Smooth muscle cell of the brain vasculature (primary cell): ENCODE data around the gene GALNT5.
A peak's percentile ranks its signal among the peaks of the same experiment; 100 is the strongest.
"Not testable (repeated sequence)": the region's sequence is repeated elsewhere in the genome, so short reads cannot be mapped to it uniquely, and the experiment has no call there.

Experiments used
- DNase-seq: peaks from one replicate; pipeline ENCODE4 v3.0.0-alpha.2; 2012; ENCODE audit warnings: low read depth, low spot score

Gene GALNT5, protein sequence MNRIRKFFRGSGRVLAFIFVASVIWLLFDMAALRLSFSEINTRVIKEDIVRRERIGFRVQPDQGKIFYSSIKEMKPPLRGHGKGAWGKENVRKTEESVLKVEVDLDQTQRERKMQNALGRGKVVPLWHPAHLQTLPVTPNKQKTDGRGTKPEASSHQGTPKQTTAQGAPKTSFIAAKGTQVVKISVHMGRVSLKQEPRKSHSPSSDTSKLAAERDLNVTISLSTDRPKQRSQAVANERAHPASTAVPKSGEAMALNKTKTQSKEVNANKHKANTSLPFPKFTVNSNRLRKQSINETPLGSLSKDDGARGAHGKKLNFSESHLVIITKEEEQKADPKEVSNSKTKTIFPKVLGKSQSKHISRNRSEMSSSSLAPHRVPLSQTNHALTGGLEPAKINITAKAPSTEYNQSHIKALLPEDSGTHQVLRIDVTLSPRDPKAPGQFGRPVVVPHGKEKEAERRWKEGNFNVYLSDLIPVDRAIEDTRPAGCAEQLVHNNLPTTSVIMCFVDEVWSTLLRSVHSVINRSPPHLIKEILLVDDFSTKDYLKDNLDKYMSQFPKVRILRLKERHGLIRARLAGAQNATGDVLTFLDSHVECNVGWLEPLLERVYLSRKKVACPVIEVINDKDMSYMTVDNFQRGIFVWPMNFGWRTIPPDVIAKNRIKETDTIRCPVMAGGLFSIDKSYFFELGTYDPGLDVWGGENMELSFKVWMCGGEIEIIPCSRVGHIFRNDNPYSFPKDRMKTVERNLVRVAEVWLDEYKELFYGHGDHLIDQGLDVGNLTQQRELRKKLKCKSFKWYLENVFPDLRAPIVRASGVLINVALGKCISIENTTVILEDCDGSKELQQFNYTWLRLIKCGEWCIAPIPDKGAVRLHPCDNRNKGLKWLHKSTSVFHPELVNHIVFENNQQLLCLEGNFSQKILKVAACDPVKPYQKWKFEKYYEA

DNA sequence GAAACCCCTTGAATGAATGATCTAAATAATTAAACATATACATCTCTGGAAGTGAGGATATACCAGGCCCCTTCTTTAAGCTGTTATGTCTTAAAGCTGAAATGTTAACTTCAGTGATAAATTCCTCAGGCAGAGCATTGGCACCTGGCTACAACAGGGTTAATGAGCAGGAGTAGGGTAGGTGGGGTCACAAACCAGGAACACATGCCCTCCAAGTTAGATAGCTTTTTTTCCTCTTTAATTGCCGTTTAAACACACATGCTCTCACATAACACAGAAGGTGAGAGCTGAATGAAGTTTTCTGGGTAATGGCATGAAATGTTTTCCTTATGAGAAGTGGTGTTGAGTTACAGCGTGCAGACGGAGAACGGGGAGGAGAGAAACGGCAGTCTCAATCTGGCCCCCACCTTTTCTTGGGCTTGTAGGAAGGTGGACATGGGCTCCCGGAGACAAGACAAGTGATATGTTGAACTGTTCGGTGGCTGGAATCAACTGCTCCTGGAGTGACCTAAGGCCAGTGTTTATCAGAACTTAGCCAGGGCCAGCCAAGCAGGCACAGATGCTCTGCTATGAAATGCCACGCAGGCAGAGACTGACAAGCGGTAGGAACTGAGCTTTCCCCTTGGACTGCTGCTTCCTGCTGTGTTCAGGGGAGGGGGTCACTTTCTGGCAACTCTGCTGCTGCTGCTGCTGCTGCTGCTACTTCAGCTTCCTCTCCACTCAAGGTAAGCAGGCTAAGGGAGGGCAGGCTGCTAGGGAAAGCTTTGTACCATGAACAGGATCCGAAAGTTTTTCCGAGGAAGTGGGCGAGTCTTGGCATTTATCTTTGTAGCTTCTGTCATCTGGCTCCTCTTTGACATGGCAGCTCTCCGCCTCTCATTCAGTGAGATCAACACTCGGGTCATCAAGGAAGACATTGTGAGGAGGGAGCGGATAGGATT is at the start of gene GALNT5:
TSS of gene GALNT5 (plus strand) at position 394 of the 941 bp plus-strand sequence. CDS start at position 772, 378 bp downstream.
- DNase-seq, result peak; percentile 17

DNA sequence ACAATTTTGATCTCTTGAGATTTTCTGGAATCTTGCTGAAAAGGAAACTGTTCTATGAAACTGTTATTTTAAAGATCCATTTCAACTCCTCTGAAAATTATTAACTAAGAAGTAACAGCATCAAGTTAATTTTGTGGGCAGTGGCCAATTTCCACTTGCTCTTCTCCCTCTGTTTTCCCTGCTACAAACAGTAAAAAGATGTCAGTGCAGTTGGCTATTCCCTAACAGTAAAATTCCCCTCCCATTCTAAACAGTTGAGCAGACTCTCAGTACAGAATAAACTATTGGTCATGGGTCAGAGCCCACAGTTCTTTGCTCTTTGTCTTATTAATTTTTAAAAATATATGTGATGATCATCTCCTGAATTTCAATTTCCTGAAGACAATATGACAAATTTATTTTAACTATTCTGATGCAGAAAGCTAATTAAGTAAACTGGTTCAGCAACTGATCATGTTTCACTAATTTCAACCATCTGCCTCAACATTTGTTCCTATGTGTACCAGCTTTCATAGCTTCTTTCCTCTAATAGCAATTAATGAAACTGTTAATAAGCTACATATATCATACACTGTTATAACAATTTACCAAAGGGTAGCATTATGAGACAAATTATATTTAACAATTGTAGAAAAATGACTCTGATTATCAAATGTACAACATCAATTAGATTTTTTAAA is 41.1 kb upstream of the GALNT5 start:
- no peak for DNase-seq

DNA sequence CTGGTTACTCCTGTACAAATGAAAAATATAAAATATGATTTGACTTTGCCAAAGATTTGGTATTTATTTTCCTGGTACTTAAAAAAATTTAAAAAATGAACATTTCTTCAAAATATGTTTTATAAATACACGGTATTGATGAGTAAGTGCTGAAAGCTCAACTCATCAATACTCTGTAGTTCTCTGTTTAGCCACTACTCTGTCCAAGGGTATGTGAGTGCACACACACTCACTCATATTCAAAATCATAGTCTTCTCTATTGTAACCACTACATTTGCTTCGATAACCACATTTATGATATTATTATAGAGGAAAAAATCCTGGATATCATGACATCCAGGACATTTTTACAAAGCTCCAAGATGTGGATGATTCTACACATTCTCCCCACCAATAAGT is 40.1 kb upstream of the GALNT5 start:
- no peak for DNase-seq

DNA sequence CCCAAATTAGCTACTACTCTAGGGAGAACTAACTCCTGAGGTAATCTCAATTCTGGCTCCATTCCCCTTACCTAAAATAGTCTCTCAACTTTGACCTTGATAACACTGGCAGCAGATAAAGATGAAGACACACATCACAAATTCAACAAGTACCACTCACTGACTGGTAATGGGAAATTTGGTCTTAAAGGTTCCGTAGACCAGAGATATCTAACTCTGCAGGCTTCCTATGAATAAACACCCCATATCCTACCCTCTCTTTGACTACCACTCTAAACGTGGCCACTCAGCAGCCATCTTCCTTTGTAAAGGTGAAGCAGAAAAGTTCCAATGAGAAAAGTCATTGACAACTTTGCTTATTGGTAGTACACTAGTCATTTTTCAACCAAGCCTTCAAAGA is 38.6 kb upstream of the GALNT5 start:
- DNase-seq, result no peak

DNA sequence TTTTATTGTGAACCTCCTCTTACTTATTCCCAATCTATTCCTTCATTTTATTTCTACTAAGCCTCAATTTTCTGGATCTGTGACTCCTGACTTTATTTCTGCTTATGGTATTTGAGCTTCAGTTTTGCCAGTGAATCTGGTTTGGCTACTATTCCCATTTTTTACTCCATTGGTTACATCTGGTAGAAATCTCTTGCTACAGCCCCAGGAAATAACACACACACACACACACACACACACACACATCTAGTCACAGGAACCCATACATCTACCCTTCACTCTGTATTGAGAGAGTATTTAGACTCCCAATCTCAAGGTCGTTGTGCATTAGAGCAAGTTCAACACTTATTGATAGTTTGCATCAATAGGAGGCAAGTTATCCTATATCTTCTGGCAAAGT is 37.0 kb upstream of the GALNT5 start:
- no peak for DNase-seq

DNA sequence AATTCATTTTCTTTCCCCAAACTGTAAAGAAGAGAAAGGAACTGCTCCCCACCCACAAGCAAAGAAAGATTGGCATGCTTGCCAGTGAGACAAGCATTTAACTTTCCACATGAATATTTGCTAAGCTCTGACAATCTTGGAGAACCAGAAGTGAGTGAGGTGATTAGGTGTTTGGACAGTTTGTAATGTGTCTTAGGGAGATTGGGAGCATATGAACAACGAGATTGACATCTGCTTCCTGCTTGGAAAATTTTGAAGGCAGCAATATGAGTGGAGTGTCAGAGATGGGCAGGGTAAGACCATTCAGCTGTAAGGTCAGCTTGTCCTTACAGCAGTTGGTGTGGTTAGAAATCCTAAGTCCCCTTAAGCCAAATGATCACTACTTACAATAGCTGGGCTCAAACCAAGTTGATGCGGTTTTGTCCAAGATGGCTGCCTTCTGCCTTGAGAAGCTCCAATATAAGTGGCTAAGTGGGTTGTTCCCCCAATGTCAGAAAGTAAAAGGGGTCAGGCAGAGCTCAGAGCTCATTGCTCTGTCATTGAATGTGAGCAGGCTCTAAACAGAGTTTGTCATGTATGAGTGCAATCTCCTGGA is 36.0 kb upstream of the GALNT5 start:
- no peak for DNase-seq

DNA sequence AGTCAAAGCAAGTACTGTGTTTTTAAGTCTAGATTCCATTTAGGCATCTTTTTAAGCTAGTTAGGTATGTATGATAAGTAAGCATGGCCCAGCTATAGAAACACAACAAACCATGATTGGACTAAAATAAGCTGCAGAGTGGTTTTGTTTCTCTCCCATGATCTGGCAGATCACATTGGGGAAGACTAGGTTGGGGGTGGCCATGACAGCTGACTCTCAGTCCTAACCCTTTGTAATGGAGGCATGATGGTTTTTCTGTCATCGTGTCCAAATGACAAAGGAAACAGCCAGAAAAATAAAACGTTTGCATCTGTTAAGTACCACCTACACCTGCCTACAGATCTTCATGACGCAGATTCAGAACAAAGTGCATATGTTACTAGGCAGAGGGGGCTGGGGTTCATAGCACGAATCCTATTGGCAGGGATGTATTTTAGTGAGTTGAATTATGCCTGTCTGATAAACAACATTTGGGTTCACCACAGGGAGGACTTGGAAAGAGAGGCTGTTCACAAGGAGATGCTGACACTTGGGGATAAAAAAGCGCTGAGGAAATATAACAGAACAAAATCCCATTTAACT is 33.8 kb upstream of the GALNT5 start:
- no peak for DNase-seq

DNA sequence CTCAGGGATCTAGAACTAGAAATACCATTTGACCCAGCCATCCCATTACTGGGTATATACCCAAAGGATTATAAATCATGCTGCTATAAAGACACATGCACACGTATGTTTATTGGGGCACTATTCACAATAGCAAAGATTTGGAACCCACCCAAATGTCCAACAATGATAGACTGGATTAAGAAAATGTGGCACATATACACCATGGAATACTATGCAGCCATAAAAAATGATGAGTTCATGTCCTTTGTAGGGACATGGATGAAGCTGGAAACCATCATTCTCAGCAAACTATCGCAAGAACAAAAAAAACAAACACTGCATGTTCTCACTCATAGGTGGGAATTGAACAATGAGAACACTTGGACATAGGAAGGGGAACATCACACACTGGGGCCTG is 33.1 kb upstream of the GALNT5 start:
- DNase-seq, result not testable (repeated sequence)

DNA sequence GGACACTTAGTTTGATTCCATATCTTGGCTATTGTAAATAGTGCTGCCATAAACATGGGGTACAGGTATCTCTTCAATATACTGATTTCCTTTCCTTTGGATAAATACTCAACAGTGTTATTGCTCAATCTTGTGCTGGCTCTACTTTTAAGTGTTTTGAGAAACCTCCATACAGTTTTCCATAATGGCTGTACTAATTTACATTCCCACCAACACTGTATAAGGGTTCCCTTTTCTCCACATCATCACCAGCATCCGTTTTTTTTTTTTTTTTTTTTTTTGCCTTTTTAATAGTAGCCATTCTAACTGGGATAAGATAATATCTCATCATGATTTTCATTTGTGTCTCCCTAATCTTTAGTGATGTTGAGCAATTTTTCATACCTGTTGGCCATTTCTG is 29.9 kb upstream of the GALNT5 start:
- DNase-seq, result no peak

DNA sequence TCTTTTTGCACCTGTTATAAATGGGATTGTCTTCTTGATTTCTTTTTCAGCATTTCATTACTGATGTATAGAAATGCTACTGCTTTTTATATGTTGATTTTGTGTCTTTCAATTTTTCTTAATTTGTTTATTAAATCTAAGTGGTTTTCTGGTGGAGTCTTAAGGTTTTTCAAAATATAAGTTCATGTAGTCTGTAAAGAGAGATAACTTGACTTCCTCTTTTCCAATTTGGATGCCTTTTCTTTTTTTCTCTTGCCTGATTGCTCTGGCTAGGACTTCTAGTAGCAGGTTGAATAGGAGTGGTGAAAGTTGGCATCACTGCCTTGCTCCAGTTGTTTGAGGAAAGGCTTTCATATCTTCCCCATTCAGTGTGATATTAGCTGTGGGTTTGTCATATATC is 28.6 kb upstream of the GALNT5 start:
- DNase-seq, result no peak

DNA sequence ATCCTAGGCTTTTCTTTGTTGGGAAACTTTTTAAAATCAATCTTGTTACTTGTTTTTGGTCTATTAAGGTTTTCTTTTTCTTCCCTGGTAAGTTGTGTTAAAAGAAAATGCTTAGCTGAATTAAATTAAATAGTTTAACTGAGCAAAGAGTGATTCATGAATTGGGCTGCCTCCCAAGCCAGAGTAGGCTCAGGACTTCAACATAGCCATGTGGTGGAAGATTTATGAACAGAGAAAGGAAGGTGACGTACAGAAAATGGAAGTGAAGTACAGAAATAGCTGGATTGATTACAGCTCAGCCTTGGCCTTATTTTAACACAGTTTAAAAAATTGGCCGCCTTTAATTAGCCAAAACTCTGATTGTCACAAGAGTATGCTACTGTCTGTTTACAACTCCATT is 27.9 kb upstream of the GALNT5 start:
- no peak for DNase-seq

DNA sequence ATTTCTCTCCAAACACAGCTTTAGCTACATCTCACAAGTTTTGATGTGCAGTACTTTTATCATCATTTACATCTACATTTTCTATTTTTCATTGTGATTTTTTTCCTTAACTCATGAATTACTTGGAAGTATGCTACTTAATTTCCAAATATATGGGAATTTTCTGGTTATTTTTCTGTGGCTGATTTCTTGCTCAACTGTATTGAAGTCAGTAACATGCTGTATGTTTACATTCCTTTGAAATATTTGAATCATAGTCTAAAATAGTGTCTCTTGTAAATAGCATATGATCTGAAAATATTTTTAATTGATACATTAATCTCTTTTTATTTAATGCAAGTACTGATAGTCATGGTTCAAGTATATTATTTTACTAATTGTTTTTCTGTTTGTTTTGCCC is 26.0 kb upstream of the GALNT5 start:
- DNase-seq, result no peak

DNA sequence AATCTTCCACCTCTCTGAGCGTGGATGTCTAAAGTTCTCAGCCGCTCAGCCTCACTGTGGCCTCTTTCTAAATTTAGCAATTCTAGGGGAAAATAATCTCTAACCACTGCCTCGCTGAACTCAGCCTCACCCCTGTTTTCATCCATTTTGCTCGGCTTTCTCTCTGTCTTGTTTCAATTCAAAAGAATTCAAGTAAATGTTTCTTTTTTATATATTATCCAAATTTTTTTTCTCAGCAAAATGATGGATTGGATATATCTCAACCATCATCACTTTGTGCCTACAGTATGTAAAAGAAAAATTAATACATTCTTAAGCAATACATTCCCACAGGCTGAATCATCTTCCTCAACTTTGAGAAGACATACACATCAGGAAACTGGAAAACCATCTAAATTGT is 24.0 kb upstream of the GALNT5 start:
- DNase-seq, result no peak

DNA sequence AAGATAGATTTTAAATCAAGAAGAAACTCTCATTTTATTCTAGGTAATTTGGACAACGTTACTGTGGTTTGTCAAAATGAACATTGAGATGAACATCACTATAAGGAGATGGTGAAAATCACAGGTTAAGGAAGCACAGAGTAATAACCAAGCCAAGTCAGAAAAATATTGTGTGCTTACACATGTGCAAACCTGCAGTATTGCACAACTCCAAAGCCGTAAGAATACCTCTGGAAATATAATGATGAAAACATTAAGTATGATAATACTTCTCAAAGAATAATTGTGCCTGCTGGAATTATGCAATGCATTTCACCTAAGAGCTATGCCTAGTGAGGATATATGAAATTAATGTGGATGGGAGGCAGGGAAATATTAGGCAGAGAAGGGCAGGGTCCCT is 21.1 kb upstream of the GALNT5 start:
- no peak for DNase-seq

DNA sequence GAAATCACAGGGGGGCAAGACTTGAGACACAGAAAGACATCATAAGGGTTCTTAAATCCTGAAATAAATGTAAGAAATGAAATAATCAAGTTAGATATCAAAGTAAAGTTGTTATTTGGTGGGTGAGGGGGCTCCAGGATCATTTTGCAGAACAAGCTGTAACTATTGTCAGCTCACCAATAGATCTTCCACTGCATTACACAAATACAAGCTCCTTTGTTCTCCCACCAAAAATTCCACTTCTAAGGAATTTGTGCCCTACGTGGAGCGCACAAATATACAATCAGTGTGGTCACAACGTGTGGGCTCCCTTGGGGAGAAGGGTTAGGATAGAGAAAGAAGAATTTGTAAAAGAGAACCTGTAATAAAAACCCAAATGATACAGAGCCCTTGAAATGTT is 19.2 kb upstream of the GALNT5 start:
- no peak for DNase-seq

DNA sequence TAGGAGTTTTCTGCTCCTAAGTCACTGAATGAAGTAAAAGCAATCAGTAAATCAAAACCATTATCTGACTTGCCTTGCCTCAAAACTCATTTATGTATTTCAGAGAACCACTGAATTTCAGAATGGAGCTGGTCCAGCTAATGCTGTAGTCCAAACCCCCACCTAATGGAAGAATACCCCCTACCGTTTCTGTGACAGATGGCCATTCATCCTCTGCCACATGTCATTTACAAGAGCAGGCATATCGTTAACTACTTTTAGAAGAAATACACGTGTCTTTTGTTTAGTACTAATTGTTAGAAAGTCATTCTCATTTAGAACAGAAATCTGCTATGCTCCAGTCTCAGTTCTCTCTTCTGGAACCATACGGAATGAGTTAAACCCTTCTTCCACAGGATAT is 12.8 kb upstream of the GALNT5 start:
- no peak for DNase-seq

DNA sequence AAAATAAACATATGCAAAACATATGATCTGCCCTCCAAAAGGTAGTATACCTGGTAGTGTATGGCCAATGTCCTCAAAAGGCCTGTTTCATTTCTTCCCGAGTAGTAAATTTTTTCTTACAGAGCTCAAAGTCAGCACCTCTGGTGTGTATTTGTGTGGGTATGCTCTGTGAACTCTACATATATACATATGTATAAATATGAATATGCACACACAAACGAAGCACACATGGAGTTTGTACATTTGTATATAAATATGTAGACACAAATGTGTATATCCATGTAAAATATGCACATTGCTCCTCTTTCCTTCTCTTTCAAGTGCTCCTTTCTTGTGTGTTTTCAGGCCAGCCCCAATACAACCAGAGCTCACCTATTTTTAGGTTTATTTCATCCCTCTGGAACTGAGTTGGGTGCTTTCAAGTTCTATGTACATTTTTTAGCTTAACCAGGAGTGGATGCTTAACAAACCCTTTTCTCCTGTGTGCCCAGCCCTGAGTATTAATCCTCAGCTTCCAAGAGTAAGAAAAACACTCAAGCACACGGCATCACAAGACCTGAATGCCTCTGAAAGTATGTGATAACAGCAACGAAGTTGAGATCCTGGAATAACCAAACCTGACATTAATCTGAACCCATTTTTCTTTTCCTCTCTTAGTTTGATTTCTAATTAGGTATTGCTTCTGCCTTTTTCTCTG is 12.2 kb upstream of the GALNT5 start:
- DNase-seq, result no peak

DNA sequence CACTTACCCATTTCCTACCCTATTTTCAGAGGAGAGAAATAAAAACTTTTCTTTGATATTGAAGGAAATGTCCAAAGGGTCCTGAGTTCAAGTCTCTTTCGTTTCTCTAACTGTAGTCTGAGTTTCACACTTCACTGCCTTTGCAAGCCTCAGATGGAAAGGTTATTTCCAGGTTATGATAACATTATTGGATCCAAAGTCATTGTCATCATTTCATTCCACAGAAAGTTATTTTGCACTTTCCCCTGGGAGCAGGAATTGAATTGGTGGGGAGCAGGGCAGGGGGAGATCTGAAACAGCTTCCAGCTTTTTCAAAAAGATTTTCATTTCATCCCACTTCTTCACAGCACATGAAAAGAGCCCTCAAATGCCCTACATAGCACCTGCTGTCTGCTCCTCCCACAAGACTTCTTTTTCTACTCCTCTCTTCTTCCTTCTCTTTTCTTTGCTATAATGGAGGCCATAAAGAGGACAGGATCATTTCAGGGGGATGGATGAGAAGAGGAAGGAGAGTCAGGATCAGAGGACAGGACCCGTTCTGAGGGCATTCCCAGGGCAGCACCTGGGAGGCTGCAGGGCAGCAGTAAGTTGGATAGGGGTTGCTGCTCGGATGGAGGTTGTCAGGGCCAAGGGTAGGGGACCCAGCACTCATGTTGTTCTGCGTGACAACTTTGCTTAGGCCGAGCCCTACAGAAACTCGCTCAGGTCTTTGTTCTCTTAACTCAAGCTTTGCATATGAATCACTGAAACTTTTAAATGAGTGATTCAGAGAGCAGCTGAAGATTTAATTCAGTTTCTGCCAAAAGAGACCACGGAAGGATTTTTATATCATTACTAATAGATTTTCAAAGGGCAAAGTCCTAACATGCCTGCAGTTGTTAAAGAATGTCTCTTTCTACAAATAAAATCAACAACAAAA is 11.4 kb upstream of the GALNT5 start:
- no peak for DNase-seq
